IPS-NIHi11 (cell line): ENCODE results near the gene GFAP.

ENCODE experiments used
- DNase-seq: peaks from one replicate; pipeline ENCODE4 v3.0.0; 2012; ENCODE audit warnings: mixed read lengths, low spot score

The GFAP gene

GRCh38 chr17:44931376-44931775 lies 16.1 kb upstream of the GFAP start:
- no peak for DNase-seq

- DNase-seq = no peak
Measured at GRCh38 chr17:44930667-44931066, 15.4 kb upstream of the GFAP start.

GRCh38 chr17:44928950-44929720 lies 13.8 kb upstream of the GFAP start:
- DNase-seq = no peak

GRCh38 chr17:44928136-44928535 lies 12.8 kb upstream of the GFAP start:
- no peak for DNase-seq

- DNase-seq = no peak
Measured at GRCh38 chr17:44927696-44928095, 12.4 kb upstream of the GFAP start.

- DNase-seq = no peak
Measured at GRCh38 chr17:44926821-44927525, 11.7 kb upstream of the GFAP start.

- DNase-seq = no peak
Measured at GRCh38 chr17:44925731-44926697, 10.7 kb upstream of the GFAP start.

GRCh38 chr17:44924107-44924544 lies 8.8 kb upstream of the GFAP start:
- DNase-seq = no peak

GRCh38 chr17:44922746-44923470 lies 7.6 kb upstream of the GFAP start:
- no peak for DNase-seq

GRCh38 chr17:44922136-44922535 lies 6.8 kb upstream of the GFAP start:
- no peak for DNase-seq

GRCh38 chr17:44921122-44921882 lies 6.0 kb upstream of the GFAP start:
- DNase-seq = peak; percentile 77

GRCh38 chr17:44920565-44920940 lies 5.3 kb upstream of the GFAP start:
- no peak for DNase-seq

GRCh38 chr17:44919885-44920564 lies 4.7 kb upstream of the GFAP start:
- DNase-seq = peak; percentile 86

- no peak for DNase-seq
Measured at GRCh38 chr17:44919411-44919810, 4.1 kb upstream of the GFAP start.

GRCh38 chr17:44918006-44918405 lies 2.7 kb upstream of the GFAP start:
- no peak for DNase-seq

GRCh38 chr17:44917456-44917855 lies 2.2 kb upstream of the GFAP start:
- DNase-seq = no peak

GRCh38 chr17:44916781-44917241 lies 1.5 kb upstream of the GFAP start:
- DNase-seq = no peak

- no peak for DNase-seq
Measured at GRCh38 chr17:44915862-44916780, 821 bp upstream of the GFAP start.

GRCh38 chr17:44914698-44915271 lies 515 bp downstream of the GFAP start:
- DNase-seq = no peak
